Measurements from ENCODE around the gene RTN1.

Gene RTN1

GRCh38 chr14:59850458-59850857 lies 20.1 kb downstream of the RTN1 start:
- no peak for DNase-seq

- peak; percentile 70 to 92 (median 84) for DNase-seq
Observed at GRCh38 chr14:59849411-59850130, 21.0 kb downstream of the RTN1 start.

- DNase-seq, result no peak
Observed at GRCh38 chr14:59848671-59849070, 21.9 kb downstream of the RTN1 start.

- DNase-seq, result peak in 1 of 4 experiments; percentile 11
Observed at GRCh38 chr14:59847711-59848110, 22.9 kb downstream of the RTN1 start.

- no peak for DNase-seq
Observed at GRCh38 chr14:59846595-59846994, 24.0 kb downstream of the RTN1 start.

GRCh38 chr14:59845245-59845644 lies 25.3 kb downstream of the RTN1 start:
- DNase-seq, result no peak

- DNase-seq, result no peak
Observed at GRCh38 chr14:59844186-59844812, 26.3 kb downstream of the RTN1 start.

- DNase-seq, result no peak
Observed at GRCh38 chr14:59836116-59836515, 34.5 kb downstream of the RTN1 start.

GRCh38 chr14:59832653-59833294 lies 37.8 kb downstream of the RTN1 start:
- DNase-seq, result no peak

- DNase-seq, result no peak
Observed at GRCh38 chr14:59831121-59831730, 39.4 kb downstream of the RTN1 start.

- DNase-seq, result no peak
Observed at GRCh38 chr14:59830338-59830734, 40.2 kb downstream of the RTN1 start.

GRCh38 chr14:59829469-59830337 lies 40.9 kb downstream of the RTN1 start:
- peak in 2 of 4 experiments; percentile 30 to 38 for DNase-seq

GRCh38 chr14:59828276-59828675 lies 42.3 kb downstream of the RTN1 start:
- no peak for DNase-seq

- no peak for DNase-seq
Observed at GRCh38 chr14:59827401-59827800, 43.2 kb downstream of the RTN1 start.

- DNase-seq, result no peak
Observed at GRCh38 chr14:59826150-59826549, 44.4 kb downstream of the RTN1 start.

- DNase-seq, result peak in 1 of 4 experiments; percentile 18
Observed at GRCh38 chr14:59823179-59823578, 47.4 kb downstream of the RTN1 start.

- no peak for DNase-seq
Observed at GRCh38 chr14:59819446-59820088, 51.0 kb downstream of the RTN1 start.

GRCh38 chr14:59816941-59817340 lies 53.6 kb downstream of the RTN1 start:
- peak in 1 of 4 experiments; percentile 19 for DNase-seq

GRCh38 chr14:59814988-59815387 lies 55.6 kb downstream of the RTN1 start:
- DNase-seq, result no peak

- DNase-seq, result no peak
Observed at GRCh38 chr14:59811815-59812214, 58.8 kb downstream of the RTN1 start.

- no peak for DNase-seq
Observed at GRCh38 chr14:59811073-59811472, 59.5 kb downstream of the RTN1 start.

GRCh38 chr14:59803052-59803540 lies 67.5 kb downstream of the RTN1 start:
- DNase-seq, result no peak
